GM19023 (cell line): ENCODE measurements around the gene RORC.

Experiments used
- ATAC-seq: cut with Tn5 transposase; IDR thresholded peaks from one replicate; pipeline ENCODE4 v1.9.1; 2021; ENCODE audit warnings: mild to moderate bottlenecking, moderate library complexity; ENCODE audit not compliant: unreplicated experiment

The RORC gene

DNA sequence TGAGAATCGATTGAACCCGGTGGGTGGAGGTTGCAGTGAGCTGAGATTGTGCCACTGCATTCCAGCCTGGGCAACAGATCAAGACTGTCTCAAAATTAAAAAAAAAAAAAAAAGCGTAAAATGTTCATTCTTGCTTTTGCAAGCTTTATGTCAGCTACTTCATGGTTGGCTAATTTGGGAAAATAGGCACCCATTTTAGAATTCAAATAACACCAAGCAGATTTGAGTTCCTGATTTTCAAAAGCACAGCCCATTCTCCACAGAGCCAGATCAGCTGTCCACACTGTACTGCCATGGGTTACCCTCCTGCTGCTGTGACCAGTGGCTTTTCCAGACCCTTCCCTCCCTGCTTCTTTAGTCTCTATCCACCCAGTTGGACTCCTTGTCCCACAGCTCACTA lies 17.5 kb upstream of the RORC start:
- ATAC-seq = no peak

GRCh38 chr1:151847867-151848596 lies 16.4 kb upstream of the RORC start:
- no peak for ATAC-seq

DNA sequence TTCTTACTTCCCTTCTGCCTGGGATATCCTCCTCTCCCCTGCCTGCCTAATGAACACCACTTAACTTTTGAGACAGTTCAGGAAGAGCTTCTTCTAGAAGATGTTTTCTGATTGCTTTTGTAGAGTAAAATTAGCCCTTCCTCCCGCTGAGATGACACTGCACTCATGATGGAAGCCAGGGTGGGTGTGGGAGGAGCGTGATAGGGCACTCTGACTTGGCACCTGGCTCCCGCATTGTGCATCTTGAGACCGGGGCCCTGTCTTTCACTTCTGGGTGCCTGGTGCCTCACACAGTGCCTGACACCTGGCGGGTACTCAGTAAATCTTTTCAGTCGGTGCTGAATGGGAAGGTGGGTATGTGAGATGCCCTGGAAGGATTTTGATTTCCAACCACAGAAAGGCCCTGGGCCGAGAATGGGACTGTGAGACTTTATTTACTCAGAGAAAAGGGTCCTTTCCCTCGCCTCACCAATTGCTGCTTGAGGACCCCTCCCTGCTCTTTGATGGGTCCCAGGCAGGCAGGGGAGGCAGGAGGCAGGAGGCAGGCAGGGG lies 15.2 kb upstream of the RORC start:
- ATAC-seq = no peak

DNA sequence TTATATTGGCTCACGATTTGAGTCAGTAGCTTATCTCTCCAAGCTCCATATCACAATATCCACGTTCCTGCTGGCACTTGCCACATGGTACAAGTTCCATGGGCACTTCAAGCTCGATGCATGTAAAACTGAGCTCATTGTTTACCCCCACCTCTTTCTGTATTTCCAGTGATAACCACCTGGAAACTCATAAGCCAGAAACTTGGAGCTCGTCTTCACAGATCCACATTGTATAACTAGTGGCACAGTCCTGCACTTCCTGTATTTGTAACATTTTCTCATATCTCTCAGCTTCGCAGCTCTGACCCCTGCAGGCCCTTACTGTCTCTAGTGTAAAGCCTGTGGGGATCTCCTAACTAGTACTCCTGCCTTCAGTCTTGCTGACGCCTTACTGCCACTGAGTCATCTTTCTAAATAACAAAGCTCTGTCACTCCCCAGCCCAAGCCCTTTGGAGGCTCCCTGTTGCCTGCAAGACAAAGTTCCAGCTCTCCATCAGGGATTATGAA lies 14.5 kb upstream of the RORC start:
- no peak for ATAC-seq

GRCh38 chr1:151843398-151843797 lies 11.8 kb upstream of the RORC start:
- ATAC-seq = no peak

DNA sequence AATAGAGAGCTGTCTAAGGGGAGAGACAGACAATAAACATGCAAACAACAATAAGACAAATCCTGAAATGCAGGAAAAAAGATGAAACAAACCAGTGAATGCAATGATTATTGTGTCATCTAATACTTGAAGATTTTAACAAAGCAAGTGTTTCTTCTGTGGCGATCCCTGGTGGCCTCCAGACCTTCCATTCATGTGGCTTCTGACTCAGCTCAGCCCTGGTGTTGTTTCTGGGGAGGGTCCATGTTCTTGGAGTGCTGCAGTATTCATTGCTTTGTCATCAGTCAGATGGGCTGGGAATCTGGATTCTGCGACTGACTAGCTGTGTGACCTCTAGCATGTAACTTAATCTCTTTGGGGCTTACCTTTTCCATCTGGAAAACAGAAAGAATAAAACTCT lies 9.5 kb upstream of the RORC start:
- no peak for ATAC-seq

DNA sequence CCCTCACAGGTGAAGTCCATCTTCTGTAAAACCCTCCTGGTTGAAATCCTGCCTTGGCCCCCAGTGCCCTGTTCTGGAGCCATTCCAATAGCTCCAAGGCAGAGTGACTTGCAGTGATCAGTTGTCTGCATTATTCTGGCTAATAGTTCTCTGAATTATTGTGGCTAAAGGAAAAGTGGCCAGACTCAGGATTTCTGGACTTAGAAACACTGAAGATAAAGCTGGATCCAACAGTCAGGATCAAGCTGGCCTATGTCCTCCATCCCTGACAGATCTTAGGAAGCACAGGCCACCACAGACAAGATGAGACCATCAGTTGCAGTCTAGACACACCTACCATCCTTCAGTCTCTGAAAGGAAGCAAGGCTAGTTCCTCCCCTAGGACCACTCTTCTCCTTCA lies 8.8 kb upstream of the RORC start:
- ATAC-seq = no peak

DNA sequence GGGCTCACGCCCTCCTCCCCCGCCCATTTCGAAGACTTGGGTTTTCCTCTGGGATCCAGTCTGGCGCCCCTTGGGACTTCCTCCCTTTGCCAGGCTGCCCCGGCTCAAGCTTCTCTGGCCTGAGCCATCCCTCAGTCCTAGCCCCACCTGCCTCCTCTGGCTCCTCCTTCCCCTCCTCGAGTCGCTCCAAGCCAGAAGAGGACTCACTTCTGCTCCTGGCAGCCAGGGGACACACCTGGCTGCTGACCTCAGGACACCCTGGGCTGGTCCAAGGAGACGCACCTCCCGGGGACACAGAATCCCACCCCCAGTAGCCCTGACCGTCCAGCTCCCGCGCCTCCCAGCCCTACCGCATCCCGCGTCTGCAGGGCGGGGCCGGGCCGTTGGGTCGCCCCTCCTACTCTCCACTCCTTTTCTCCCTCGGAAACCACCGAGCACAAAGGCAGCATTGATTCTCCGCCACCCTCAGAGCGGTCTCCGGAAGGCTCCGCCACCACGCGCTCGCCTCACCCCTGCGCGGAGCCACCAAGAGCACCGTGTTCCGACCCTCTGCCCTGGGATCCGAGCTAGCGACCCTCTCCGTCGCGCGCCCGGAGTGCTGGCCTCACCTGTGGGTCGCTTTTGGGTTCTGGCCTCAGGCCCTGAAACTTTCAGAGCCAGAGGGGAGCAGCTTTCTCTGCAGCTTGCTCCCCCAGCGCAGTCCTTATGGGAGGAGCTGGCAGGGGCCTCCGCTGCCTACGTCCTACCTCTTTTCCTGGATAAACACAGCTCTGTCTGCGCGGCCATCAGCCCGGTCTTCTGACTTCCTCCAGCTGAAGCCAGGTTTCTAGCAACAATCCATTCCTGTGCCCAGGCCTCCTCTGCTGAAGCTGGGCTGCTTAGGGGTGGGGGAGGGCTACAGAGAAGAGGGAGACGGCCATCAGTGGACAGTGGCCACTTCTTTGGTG lies 8.1 kb upstream of the RORC start, which contains the start of gene C2CD4D:
C2CD4D (minus strand) TSS at position 364 of the 947 bp plus-strand sequence. CDS start 831 bp downstream, outside the sequence.
- no peak for ATAC-seq

- ATAC-seq = no peak
Observed at GRCh38 chr1:151839082-151839412, 7.4 kb upstream of the RORC start.

DNA sequence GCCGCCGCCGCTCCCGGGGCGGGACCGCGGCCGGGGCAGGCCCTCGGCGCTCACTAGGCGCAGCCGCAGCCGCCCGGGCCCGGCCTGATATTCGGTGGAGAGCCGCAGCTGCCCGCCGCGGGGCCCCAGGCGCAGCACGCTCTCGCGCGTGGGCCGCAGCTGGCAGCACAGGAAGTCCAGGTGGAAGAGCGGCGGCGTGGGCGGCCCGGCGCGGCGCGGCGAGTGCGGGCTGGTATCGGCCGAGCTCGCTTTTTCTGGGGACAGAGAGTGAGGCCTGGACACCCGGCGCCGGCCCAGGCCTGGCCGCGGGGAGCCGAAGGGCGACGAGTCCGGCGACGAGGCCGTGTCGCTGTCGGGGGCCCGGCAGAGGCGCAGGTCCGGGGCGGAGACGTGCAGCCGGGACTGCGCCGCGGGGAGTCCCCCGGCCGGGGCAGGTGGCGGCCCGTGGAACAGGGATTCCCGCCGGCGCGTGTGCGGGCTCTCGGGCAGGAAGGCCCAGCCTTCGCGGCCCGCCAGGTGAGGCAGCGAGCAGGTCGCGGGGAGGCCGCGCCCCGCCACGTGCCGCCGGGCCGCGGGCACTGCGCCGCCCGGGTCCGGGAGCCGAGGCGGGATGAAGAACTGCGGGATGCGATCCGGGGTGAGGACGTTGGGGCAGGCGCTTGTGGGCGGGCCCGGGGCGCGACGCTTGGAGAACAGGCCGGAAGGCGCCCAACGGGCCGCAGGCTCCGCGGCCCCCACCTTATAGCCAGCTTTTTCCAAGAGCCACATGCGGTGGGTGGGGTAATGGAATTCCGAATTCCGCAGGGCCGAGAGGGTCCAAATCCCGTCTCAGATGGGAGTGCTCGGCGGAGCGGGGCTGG lies 6.8 kb upstream of the RORC start:
- no peak for ATAC-seq

GRCh38 chr1:151837884-151838221 lies 6.3 kb upstream of the RORC start:
- no peak for ATAC-seq

DNA sequence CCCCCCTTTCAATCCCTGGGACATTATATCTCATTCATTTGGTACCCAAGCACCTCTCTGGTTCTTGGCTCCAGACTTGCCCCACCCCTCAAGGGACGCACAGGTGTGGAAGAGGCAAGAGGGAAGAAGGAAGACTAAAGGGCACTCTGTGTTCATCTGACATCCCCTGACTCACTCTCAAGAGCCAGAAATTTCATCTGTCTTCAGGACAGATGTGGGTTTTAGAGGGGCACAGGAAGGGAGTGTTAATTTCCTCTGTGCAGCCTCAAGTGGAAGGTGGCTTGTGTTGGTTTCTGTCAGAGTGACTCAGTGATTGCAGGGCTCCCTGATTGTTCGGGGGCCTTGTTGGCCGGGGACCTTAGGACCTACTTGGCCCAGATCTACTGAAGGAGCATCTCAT lies 5.6 kb upstream of the RORC start:
- ATAC-seq = no peak

DNA sequence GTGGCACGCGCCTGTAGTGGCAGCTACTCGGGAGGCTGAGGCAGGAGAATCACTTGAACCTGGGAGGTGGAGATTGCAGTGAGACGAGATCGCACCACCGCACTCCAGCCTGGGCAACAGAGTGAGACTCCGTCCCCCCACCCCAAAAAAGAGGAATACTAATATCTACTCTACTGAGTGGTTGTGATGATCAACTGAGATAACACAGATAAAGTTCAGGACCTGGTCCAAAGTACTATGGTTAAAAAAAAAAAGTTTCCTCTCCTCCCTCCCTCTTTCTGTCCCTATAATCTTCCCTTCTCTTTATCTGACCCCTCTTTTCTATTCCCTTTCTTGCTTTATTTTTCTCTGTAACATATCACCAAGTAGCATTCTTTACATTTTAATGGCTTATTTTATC lies 4.0 kb upstream of the RORC start:
- ATAC-seq = no peak

DNA sequence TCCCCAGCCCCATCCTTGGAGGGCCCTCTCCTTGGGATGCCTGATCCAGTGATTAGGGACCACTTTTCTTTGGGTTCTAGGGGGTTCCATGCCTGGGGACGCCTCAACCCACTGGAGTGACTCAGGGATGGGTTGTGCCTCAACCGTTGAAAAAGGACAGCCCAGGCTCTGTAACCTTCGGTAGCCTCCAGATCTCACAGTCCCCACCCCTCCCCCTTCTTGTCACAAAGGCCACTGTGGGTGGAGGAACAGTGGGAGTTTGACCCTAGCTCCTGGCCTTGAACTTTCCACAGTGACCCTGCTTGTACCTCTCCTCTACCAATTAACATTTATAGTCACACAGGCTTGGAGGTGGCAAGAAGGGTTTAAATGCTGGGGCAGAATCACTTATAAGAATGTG lies 2.6 kb upstream of the RORC start:
- no peak for ATAC-seq

DNA sequence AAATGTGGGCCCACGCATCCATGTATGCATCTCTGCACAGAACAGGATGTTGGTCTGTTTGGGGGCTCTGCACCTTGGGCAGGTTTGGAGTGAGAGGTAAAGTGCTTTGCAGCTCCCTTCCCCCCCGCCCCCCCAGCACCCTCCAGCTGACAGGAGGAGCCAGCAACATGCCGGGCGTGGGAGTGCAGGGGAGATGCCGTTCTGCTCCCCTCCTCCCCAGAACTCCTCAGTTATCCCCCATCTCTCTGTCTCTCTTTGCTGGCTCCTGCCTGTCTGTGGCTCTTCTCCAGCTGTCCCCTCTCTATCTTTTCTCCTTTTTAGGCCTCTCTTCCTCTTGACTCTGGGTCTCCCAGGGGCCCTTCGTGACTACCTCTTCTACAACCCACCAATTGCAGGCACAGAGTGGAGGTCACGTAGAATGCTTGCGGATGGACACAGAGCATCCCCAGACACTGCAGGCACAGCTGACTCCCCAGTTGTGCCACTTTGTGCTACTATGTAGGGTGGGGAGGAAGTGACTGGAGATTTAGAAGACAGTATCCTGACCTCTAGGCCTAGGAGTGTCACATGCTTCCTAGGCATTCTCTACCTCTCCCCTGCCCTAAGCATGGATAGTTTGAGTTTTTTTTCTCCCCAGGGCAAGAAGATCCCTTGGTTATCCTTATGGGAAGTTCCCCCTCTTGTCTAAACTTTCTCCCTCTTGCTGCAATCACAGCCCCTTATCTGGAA lies 1.7 kb upstream of the RORC start:
- ATAC-seq = no peak

DNA sequence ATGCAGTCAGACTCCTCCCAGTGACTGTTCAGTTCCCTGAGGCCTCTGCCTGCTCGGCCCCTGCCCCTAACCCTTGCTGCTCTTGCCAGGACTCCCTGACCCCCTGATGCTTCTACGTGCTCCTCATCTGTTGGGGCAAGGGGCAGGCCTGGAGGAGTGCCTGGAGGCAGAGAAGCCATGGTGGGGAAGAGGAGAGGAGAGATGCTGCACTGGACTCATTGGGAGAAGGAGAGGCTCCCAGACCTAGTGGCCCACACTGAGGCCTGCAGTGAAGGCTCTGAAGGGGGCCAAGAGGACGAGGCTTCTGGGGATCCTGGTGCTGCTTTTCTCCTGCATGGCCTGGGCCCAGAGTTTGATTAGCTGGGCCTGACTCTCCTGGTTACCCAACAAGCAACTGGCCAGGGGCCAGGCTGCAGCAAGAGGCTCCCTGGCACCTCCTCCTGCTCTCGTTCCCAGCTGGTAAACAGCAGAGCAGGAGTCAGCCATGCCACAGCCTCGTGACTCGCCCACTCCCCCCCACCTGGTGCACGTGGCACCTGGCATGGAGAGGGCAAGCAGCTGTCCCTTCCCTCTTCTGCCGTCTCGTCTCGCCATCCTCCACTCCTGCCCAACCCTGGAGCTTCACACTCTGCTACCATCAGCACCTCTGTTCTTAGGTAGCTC lies 847 bp upstream of the RORC start:
- no peak for ATAC-seq

DNA sequence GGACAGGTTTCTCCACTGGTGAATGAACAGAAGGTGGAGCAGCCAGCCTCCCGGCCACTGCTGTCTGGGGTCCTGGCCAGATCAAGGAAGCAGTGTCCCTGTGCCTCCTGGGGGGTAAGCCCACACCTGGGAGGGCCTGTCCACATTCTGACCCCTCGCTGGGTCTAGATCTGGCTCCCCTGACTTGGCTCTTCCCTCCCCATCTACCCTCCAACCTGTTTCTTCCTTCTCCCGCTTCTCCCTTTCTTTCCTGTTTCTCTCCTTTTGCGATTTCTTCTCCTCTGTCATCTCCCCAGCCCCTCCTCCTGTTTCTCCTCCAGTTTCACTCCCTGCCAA lies 378 bp downstream of the RORC start:
- no peak for ATAC-seq

- ATAC-seq = no peak
Observed at GRCh38 chr1:151830055-151830454, 1.5 kb downstream of the RORC start.

DNA sequence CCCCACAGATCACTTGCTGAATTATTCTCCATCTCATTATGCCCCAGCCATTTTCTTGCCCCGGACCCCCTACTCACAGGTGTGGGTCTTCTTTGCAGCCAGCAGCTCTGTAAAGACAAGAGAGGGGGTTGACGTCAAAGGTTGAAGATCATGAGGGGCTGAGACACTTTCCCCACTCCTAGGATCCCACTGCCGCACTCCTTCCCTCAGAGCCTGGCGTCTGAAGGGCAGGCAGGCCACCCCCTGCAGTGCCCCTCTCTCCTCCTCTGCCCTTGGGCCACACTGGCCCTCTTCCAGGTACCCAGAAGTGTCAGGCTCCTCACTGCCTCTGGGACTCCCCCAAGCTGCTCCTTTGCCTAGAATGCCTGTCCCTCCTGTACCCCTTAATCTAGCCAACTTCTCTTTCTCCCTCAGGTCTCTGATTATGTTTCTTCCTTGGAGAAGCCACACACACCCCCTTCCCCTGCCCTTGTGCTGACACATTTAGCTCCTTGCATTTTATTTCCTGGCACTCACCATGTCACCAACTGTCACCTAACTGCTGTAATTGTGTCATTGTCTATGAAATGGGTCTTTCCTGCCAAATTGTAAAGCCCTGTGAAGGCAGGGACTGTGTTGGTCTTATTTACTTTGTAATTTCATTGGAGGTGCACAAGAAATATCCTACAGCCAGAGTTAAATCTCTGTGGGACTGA lies 2.1 kb downstream of the RORC start:
- no peak for ATAC-seq
